Occipital lobe (tissue), 2 donors: ENCODE results near the gene MT1E. TPM values are rescaled to one million over a fixed set of nuclear protein-coding genes. Genes with fewer than 3 reads are reported as not detected.

Source experiments
- DNase-seq: peaks from one replicate; lab custom pipeline; 2025; lab: John Stamatoyannopoulos, UW
- total RNA-seq: library from RNA; depleted of rRNA; stranded (reverse); fragments of >200 nt; gene quantifications from one replicate; pipeline ENCODE4 v1.2.3, GENCODE V29; 2014

The MT1E gene
- total RNA-seq, 1 donor from 2014 or later, result 12.8 TPM

DNA sequence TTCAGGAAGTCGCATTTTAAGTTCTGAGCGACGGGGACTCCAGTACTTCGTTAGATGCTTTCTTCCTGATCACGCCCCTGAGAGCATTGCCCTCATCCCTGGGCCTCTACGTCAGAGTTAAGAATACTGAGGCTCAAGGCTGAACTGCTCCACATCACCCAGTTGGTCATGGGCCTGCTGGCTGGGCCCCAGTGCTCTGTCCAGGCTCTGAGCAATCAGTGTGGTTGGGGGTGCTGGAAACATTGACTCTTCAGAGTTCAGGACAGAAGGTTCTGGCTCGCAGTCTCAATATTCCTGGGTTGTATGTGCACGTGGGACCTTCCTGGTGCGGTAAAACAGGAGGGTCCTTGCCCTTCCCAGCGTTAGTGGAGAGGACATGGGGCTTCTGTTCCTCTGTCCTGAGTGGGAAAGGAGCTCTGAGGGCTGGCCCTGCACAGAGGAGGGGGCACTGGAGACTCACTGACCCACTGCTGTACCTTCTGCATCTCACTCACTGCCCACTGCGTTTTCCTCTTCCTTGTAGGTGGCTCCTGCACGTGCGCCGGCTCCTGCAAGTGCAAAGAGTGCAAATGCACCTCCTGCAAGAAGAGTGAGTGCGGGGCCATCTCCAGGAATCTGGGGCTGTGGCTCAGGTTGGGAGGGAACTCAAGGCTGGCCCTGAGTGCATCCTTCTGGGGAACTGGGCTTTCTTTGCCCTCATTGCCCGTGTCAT, 518 bp downstream of the MT1E start:
- no peak for DNase-seq

DNA sequence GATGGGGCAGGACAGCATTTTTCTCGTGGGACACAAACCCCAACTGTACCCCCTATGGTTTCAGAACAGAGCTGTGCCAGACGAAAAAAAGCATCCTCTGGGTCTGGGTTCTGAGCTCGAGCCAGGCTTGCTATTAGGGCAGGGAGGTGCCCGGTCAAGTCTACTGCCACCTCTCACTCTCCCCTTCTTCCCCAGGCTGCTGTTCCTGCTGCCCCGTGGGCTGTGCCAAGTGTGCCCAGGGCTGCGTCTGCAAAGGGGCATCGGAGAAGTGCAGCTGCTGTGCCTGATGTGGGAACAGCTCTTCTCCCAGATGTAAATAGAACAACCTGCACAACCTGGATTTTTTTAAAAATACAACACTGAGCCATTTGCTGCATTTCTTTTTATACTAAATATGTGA, 1.1 kb downstream of the MT1E start:
- no peak for DNase-seq

DNA sequence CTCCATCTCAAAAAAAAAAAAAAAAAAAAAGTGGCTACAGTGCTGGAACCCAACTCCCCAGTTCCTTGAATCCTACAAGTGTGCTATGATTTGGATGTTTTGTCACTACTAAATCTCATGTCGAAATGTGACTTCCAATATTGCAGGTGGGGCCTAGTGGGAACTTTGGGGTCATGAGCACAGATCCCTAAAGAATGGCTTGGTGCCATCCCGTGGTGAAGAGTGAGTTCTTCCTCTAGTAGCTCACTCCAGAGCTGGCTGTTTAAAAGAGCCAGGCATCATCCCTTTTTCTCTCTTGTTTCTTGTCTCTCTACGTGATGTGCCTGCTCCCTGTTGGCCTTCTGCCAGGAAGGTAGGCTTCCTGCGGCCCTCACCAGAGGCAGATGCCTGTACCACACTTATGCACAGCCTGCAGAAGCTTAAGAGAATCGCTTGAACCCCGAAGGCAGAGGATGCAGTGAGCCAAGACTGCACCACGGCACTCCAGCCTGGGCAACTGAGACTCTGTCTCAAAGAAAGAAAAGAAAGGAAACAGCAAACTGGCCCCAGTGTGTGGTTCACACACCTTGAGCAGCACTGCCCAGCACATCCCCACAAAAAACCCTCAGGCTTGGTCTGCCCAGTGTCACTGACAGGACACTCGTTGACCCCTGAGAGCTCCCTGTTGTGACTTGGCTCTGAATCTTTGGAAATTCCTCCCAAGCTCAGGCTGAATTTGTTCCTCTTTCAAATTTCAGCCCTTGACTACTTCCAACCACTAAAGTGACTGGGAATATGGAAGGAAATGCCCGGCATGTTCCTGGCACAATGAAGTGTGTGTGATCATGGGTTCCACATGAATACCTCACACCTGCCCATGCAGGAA, 3.1 kb downstream of the MT1E start:
- no peak for DNase-seq

DNA sequence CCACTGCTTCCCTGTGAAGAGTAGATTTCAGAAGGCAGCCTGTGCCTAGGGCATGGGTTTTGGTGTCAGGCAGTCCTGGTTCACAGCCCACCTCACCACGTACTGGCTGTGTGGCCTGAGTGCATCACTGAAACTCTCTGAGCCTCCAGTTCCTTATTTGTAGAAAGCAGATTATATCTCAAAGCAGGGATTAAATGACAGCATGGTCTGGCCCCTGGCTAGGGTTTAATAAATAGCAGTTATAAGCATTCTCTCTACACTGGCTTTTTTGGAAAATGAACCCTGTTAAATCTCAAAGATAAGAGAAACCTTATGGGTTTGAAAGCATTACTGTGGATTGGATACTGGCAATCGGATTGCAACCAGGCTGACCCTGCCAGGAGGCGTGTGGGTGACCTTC, 4.0 kb downstream of the MT1E start:
- no peak for DNase-seq

DNA sequence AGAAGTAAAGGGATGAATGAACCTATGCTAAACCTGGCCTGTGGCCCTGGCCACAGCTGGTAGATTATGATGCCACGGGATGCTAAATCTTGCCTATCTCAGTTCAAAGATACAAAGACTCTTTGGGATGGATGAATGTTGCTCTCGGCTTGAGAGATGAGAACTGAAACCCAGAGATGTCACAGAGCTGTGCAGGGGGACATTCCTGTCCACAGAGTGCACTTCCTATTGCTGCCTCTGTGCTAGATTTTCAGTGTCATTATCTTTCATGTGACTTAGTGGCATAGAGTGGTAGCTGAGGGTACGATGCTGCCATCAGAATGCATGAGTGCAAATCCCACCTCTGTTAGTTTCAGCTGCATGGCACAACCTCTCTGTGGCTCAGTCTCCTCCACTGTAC, 4.6 kb downstream of the MT1E start:
- no peak for DNase-seq

DNA sequence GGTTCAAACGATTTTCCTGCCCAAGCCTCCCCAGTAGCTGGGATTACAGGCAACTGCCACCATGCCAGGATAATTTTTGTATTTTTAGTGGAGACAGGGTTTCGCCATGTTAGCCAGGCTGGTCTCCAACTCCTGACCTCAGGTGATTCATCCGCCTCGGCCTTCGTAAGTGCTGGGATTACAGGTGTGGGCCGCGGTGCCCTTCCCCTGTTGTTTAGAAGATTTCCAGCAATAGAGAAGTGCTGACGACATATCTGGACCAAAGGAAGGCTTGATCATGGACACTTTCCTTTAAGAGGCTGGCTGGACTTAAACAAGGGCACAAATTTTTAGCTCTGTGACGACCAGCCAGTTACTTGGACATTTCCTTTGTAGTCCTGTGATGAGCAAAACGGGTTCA, 5.6 kb downstream of the MT1E start:
- DNase-seq, result no peak

DNA sequence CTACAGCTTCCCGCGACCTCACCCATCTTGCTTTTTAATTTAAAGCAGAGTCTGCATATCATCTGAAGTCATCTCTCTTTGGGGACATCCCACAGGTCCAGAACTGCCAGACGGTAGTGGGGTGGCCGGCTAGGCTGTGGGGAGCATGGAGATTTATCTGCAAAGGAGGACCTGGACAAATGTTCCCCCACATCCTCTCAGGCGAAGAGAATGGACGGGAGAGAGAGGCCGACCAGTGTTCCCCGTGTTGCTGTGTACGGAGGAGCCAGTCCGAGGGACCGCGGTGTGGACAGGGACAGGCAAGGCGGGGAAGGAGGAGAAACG, 6.2 kb downstream of the MT1E start:
- no peak for DNase-seq

DNA sequence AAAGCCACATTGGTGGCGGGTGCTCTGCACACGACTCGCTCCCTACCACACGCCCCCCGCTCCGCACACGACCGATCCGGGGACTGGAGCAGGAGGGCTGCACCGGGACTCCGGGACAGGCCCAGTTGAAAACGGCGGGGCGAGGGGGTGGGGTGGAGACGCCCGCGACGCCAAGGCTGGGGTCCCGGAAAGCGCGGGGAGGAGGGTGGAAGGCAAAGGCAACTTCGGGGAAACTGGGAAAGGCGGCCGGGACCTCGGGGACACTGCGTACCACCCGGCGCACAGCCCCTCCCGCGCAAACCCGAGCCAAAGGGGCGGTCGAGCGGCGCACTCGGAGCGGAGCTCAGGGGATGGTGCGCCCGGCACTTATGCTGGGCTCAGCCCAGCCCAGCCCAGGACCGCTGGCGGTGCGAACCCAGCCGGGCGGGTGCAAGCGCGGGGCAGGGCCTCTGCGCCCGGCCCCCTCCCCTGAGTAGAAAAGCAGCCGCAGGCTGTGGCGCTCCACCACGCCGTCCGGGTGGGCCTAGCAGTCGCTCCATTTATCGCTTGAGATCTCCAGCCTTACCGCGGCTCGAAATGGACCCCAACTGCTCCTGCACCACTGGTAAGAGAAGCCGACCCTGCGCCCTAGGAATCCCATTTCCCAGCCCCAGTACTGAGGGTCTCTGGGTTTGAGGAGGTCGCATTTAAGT, 6.7 kb downstream of the MT1E start, which contains the start of gene MT1M:
MT1M (plus strand) TSS at position 504 of the 692 bp plus-strand sequence; CDS start at position 577, 73 bp downstream.
- DNase-seq, result no peak

DNA sequence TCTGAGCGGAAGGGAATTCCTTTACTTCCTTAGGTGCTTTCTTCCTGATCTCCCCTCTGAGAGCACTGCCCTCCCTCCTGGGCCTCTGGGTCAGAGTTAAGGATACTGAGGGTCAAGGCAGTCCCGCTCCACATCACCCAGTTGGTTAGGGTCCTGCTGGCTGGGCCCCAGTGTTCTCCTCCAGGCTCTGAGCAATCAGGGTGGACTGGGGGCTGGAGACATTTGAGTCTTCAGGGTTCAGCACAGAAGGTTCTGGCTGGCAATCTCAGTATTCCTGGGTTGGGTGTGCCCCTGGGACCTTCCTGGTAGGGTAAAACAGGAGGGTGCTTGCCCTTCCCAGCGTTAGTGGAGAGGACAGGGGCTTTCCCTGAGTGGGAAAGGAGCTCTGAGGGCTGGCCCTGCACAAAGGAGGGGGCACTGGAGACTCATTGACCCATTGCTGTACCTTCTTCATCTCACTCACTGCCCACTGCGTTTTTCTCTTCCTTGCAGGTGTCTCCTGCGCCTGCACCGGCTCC, 7.3 kb downstream of the MT1E start:
- DNase-seq, result no peak

DNA sequence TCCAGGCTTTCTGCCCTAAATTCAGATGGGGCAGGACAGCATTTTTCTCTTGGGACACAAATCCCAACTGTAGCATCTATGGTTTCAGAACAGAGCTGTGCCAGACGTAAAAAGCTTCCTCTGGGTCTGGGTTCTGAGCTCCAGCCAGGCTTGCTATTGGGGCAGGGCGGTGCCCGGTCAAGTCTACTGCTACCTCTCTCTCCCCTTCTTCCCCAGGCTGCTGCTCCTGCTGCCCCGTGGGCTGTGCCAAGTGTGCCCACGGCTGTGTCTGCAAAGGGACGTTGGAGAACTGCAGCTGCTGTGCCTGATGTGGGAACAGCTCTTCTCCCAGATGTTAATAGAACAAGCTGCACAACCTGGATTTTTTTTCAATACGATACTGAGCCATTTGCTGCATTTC, 8.0 kb downstream of the MT1E start:
- DNase-seq, result no peak

DNA sequence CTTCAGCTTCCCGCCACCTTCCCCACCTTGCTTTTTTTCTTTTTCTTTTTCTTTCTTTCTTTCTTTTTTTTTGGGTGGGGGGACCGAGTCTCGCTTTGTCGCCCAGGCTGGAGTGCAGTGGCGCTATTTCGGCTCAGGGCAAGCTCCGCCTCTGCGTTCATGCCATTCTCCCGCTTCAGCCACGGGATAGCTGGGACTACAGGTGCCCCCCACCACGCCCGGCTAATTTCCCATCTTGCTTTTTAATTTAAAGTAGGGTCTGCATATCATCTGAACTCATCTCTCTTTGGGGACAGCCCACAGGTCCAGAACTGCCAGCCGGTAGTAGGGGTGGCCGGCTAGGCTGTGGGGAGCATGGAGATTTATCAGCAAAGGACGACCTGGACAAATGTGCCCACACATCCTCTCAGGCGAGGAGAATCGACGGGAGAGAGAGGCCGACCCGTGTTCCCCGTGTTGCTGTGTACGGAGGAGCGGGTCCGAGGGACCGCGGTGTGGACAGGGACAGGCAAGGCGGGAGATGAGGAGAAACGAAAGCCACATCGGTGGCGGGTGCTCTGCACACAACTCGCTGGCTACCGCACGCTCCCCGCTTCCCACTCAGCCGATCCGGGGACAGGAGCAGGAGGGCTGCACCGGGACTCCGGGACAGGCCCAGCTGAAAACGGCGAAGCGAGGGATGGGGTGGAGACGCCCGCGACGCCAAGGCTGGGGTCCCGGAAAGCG, 9.3 kb downstream of the MT1E start:
- DNase-seq, result no peak

DNA sequence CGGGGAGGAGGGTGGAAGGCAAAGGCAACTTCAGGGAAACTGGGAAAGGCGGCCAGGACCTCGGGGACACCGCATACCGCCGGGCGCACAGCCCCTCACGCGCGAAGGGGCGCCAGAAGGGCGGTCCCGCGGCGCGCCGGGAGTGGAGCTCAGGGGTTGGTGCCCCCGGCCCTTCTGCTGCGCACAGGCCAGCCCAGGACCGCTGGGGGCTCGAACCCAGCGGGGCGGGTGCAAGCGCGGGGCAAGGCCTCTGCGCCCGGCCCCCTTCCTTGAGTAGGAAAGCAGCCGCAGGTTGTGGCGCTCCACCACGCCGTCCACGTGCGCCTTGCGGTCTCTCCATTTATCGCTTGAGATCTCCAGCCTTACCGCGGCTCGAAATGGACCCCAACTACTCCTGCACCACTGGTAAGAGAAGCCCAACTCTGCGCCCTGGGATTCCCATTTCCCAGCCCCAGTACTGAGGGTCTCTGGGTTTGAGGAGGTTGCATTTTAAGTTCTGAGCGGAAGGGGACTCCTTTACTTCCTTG, 9.9 kb downstream of the MT1E start:
- no peak for DNase-seq

DNA sequence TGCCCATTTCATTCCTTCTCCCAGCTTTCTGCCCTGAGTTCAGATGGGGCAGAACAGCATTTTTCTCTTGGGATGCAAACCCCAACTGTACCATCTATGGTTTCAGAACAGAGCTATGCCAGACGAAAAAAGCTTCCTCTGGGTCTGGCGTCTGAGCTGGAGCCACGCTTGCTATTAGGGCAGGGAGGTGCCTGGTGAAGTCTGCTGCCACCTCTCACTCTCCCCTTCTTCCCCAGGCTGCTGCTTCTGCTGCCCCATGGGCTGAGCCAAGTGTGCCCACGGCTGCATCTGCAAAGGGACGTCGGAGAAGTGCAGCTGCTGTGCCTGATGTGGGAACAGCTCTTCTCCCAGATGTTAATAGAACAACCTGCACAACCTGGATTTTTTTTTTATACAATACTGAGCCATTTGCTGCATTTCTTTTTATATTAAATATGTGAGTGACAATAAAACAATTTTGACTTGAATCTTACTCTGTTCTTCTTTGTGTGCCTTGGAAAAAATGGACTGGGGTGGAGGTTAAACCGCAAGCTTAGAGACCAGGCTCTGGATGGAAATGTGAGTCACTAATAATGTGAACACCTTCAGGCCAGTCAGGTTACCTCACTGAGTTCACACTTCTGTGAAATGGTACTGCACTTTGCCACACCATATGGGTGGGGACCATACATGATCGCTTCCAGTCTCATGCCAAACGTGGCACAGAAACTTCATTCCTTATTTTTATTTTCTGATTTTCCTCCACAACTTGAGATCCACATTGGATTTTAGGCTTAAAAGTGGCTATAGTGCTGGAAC, 11.2 kb downstream of the MT1E start:
- no peak for DNase-seq

DNA sequence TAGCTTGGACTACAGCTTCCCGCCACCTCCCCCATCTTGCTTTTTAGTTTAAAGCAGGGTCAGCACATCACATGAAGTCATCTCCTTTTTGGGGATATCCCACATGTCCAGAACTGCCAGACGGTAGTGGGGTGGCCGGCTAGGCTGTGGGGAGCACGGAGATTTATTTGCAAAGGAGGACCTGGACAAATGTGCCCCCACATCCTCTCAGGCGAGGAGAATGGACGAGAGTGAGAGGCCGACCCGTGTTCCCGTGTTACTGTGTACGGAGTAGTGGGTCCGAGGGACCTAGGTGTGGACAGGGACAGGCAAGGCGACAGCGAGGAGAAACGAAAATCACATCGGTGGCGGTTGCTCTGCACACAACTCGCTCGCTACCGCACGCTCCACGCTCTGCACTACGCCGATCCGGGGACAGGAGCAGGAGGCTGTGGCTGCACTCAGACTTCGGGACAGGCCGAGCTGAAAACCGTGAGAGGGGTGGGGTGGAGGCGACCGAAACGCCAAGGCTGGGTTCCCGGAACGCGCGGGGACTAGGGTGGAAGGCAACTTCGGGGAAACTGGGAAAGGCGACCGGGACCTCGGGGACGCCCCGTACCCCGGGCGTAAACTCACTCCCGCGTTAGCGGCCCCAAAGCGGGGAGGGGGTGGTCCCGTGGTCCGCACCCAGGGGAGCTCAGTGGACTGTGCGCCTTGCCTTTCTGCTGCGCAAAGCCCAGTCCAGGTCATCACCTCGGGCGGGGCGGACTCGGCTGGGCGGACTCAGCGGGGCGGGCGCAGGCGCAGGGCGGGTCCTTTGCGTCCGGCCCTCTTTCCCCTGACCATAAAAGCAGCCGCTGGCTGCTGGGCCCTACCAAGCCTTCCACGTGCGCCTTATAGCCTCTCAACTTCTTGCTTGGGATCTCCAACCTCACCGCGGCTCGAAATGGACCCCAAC, 12.5 kb downstream of the MT1E start, which contains the start of gene MT1A:
MT1A (plus strand) TSS at position 853 of the 937 bp plus-strand sequence; CDS start at position 926, 73 bp downstream.
- peak; percentile 41 for DNase-seq

DNA sequence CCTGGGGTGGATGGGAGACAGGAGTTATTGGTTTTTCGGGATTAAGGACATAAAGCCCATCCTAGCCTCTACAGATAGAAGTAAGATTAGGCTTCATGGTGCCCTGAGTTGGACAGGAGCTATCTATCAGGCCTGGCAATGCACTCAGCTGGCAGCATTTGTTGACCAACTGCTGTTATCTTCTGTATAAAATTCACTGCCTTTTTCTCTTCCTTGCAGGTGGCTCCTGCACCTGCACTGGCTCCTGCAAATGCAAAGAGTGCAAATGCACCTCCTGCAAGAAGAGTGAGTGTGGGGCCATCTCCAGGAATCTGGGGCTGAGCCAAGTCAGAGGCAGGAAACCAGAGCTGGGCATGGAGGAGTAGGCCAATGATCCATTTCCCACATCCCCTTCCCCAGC, 13.5 kb downstream of the MT1E start:
- no peak for DNase-seq

DNA sequence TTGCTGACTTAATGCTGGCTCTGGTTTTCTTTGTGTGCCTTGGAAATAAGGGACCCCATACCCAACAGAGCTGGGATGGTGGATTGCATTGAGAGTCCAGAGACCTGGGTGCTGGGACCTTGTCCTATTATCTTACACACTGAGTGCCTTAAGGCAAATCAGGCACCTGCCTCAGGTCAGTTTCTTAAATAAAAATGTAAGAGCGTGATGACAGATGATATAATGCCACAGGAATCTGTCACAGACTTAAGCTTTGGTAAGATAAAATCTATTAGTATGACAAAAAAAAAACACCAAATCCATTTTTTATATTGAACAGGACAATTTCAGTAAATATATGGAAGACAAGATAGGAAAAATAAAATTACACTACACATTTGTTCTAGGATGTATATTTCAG, 14.5 kb downstream of the MT1E start:
- DNase-seq, result no peak

DNA sequence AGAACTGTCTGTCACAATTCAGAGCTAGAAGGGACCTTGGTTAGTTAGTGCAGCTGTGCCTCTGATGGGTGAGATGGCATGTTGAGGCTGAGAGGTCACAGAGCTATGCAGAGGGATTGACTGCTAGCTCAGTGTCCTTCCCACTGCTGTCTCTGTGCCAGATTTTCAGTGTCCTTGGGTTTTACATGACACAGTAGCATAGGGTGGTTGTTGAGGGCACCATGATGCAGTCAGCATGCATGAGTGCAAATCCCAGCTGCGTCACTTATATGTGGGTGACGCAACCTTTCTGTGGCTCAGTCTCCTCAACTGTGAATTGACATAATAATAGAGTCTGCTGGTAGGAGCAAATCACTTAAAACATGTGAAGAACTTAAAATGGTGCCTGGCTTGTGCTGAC, 15.6 kb downstream of the MT1E start:
- DNase-seq, result no peak

DNA sequence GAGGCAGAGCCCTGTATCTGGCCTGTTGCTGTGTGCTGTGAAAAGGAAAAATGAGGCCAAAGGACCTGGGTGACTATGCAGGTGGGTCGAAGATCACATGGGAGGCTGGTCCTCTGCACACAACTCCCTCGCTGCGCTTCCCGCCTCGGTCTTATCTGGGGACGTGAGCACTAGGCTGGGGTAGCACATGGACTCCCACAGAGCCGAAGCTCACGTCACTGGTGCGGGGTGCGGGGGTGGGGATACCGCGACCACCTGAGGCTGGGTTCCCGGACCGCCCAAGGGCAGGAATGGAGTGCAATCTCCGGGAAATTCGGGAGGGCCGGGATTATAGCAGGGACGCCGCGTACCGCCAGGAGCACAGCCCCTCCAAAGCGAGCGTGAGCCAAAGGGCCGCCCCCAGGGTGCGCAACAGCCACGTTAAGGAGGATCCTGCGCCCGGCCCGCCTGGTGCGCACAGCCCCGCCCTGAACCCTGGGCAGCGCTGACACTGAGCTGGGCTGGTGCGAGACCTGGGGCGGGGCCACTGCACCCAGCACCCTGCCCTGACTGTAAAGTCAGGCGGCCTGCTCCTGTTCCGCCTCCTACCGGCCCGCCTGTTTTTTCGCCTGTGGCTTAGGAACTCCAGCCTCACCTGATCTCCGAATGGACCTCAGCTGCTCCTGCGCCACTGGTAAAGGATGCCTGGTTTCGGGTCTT, 17.6 kb downstream of the MT1E start:
- DNase-seq, result no peak

DNA sequence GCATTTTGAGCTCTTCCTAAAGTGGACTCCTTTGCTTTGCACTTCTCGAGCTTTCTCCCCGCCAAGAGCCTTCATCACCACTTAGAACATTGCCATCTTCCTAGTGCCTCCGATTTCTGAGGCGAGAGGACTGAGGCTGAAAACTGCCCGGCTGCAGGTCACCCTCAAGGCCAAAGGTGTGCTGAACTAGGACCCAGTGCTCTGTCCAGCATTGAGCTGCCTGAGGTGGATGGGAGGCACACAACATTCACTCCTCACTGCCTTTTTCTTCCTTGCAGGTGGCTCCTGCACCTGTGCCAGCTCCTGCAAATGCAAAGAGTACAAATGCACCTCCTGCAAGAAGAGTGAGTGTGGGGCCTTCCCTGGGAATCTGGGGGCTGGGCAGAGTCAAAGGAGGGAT, 18.3 kb downstream of the MT1E start:
- no peak for DNase-seq
